K562 (cell line): ENCODE data around the gene MGST3. TPM values are rescaled to one million over a fixed set of nuclear protein-coding genes. Genes with fewer than 3 reads are reported as not detected.

Source experiments
- ATAC-seq: fragments of 200-7000 bp; cut with Tn5 transposase; 3 replicates; pipeline ENCODE4 v1.9.1; 2020; ENCODE audit warnings: moderate library complexity
- BruUV-seq: library from RNA; stranded (reverse); fragments of 400-500 nt; replicated peaks from 2 replicates; lab custom pipeline; 2021; lab: Mats Ljungman, UMichigan
- CTCF ChIA-PET: fragments of 300-600 bp; formaldehyde crosslinking; extraction: SDS; loops from one replicate; lab custom pipeline; 2021; ENCODE audit warnings: low intra/inter-chr PET ratio; lab: Yijun Ruan, JAX
- POLR2A ChIA-PET: fragments of 300-600, 350-650 bp; sonication (Branson Sonifier 250); formaldehyde crosslinking; extraction: SDS; loops from one replicate; lab custom pipeline; 2021; ENCODE audit warnings: antibody characterized with exemption, inconsistent platforms; lab: Yijun Ruan, JAX
- DNase-seq, 4 experiments: peaks; one replicate each; pipeline versions ENCODE4 v3.0.0 to v3.0.0-alpha.2; 2011 to 2018; ENCODE audit warnings: low spot score in 3 of 4, mixed read lengths in 3 of 4; ENCODE audit errors: extremely low read depth in 1 of 4
- FAIRE-seq: peaks from 2 replicates; lab custom pipeline; 2011; peaks lifted over from hg19 to GRCh38; lab: Jason Lieb, UNC
- H2AFZ ChIP-seq: 2 replicates; pipeline ENCODE4 v1.6.0; 2011; ENCODE audit warnings: low read depth, low read length, control low read depth, inconsistent platforms
- H3K27ac ChIP-seq: fragments of 200-600 bp; 3 replicates; pipeline ENCODE4 v1.8.0; 2011; ENCODE audit warnings: low read depth, mild to moderate bottlenecking, control low read depth, inconsistent platforms, low read length, moderate library complexity, mixed read lengths; ENCODE audit errors: extremely low read depth
- H3K27me3 ChIP-seq, 2 experiments: fragments of 300-600 bp in 1 of 2; 2 replicates in 1 of 2; 3 replicates in 1 of 2; pipeline versions ENCODE4 v1.6.0 to v1.8.0; 2011; ENCODE audit warnings: inconsistent platforms in 2 of 2, low read length in 2 of 2, mild to moderate bottlenecking in 1 of 2, mixed read lengths in 1 of 2, moderate library complexity in 1 of 2; ENCODE audit not compliant: control insufficient read depth in 2 of 2, insufficient read depth in 2 of 2
- H3K36me3 ChIP-seq: fragments of 300-600 bp; 3 replicates; pipeline ENCODE4 v1.8.0; 2011; ENCODE audit warnings: mild to moderate bottlenecking, low read length, inconsistent platforms; ENCODE audit not compliant: control insufficient read depth, insufficient read depth
- H3K4me1 ChIP-seq, 2 experiments: fragments of 200-600 bp in 1 of 2; replicated peaks in 1 of 2; 2 replicates in 1 of 2; 3 replicates in 1 of 2; pipeline versions ENCODE4 v1.5.1 to v1.8.0; 2011; ENCODE audit warnings: inconsistent platforms in 2 of 2, low read length in 2 of 2, mild to moderate bottlenecking in 1 of 2, mixed read lengths in 1 of 2, moderate library complexity in 1 of 2; ENCODE audit not compliant: control insufficient read depth in 2 of 2, insufficient read depth in 2 of 2
- H3K4me2 ChIP-seq: 2 replicates; pipeline ENCODE4 v1.6.1; 2011; ENCODE audit warnings: low read length, control low read depth, inconsistent platforms, mixed read lengths; ENCODE audit not compliant: insufficient read depth
- H3K4me3 ChIP-seq: fragments of 200-600 bp; sonication (generic), shearing (Covaris generic); 2 replicates; pipeline ENCODE4 v1.5.1; 2016; ENCODE audit warnings: control low read depth, inconsistent platforms
- H3K79me2 ChIP-seq: fragments of 200-600 bp; 3 replicates; pipeline ENCODE4 v1.8.0; 2011; ENCODE audit warnings: low read length, inconsistent platforms; ENCODE audit not compliant: control insufficient read depth, insufficient read depth
- H3K9ac ChIP-seq, 2 experiments: 2 replicates each; pipeline versions ENCODE4 v1.6.0 to v1.6.1; 2011; ENCODE audit warnings: low read depth in 2 of 2, low read length in 2 of 2, control low read depth in 1 of 2, inconsistent platforms in 1 of 2, mild to moderate bottlenecking in 1 of 2, mixed read lengths in 1 of 2; ENCODE audit not compliant: insufficient read depth in 1 of 2
- H3K9me1 ChIP-seq: one replicate; pipeline ENCODE4 v1.6.0; 2011; ENCODE audit warnings: inconsistent platforms, mild to moderate bottlenecking, low read length, moderate library complexity; ENCODE audit not compliant: control insufficient read depth, insufficient read depth
- H3K9me3 ChIP-seq: replicated peaks from 2 replicates; pipeline ENCODE4 v1.5.1; 2011; ENCODE audit warnings: low read depth, low read length, inconsistent platforms; ENCODE audit not compliant: control insufficient read depth, insufficient read depth
- H4K20me1 ChIP-seq: replicated peaks from 2 replicates; pipeline ENCODE4 v1.6.1; 2011; ENCODE audit warnings: low read length, inconsistent platforms, mixed read lengths; ENCODE audit not compliant: control insufficient read depth, insufficient read depth
- BDP1 ChIP-seq: IDR thresholded peaks from 3 replicates; pipeline ENCODE4 v1.6.1; 2011; ENCODE audit not compliant: insufficient read length, insufficient read depth
- CBX3 ChIP-seq, 2 experiments: IDR thresholded peaks; 1 replicate in 1 of 2; 2 replicates in 1 of 2; pipeline ENCODE4 v1.6.1; 2012; ENCODE audit warnings: inconsistent platforms in 2 of 2, low read length in 2 of 2, borderline replicate concordance in 1 of 2, control low read depth in 1 of 2
- CHD2 ChIP-seq: IDR thresholded peaks from 2 replicates; pipeline ENCODE4 v1.6.1; 2011; ENCODE audit warnings: low read depth, low read length
- CTBP1 ChIP-seq: fragments of 450-650 bp; IDR thresholded peaks from 2 replicates; pipeline ENCODE4 v1.6.1; 2016; ENCODE audit warnings: borderline replicate concordance
- DNMT1 ChIP-seq: fragments of 450-650 bp; IDR thresholded peaks from 2 replicates; pipeline ENCODE4 v1.6.1; 2016; ENCODE audit warnings: antibody characterized with exemption, mild to moderate bottlenecking
- JUN ChIP-seq, 2 experiments: sonication (generic) in 1 of 2; formaldehyde crosslinking in 1 of 2; IDR thresholded peaks; 2 replicates each; pipeline versions ENCODE4 v1.6.1 to v1.8.0; 2012 to 2022; ENCODE audit warnings: borderline replicate concordance in 2 of 2, mild to moderate bottlenecking in 2 of 2, improper control_type of control experiment in 1 of 2, low read depth in 1 of 2, low read length in 1 of 2, missing genetic modification reagents in 1 of 2
- KAT2B ChIP-seq: IDR thresholded peaks from one replicate; pipeline ENCODE4 v1.6.1; 2012; ENCODE audit warnings: low read depth, mild to moderate bottlenecking, control low read depth, inconsistent platforms, low read length, moderate library complexity
- KDM1A ChIP-seq, 2 experiments: fragments of 450-650 bp; IDR thresholded peaks; 2 replicates each; pipeline ENCODE4 v1.6.1; 2016; ENCODE audit warnings: mild to moderate bottlenecking in 2 of 2
- LEF1 ChIP-seq: fragments of 450-650 bp; IDR thresholded peaks from 2 replicates; pipeline ENCODE4 v1.6.1; 2016; ENCODE audit warnings: mild to moderate bottlenecking
- MTA1 ChIP-seq: fragments of 450-650 bp; IDR thresholded peaks from 2 replicates; pipeline ENCODE4 v1.6.1; 2017; ENCODE audit warnings: borderline replicate concordance
- RB1 ChIP-seq: fragments of 450-650 bp; IDR thresholded peaks from 2 replicates; pipeline ENCODE4 v1.6.1; 2017; ENCODE audit warnings: low read depth, mild to moderate bottlenecking
- ZBTB17 ChIP-seq: fragments of 450-650 bp; formaldehyde crosslinking; IDR thresholded peaks from 2 replicates; pipeline ENCODE4 v1.4.0; 2020; ENCODE audit warnings: mild to moderate bottlenecking
- ZFP36 ChIP-seq: fragments of 150-350 bp; IDR thresholded peaks from 2 replicates; pipeline ENCODE4 v1.6.1; 2018; ENCODE audit warnings: low read length, low read depth; ENCODE audit not compliant: partially characterized antibody
- ZNF134 ChIP-seq: fragments of 250-450 bp; sonication (Bioruptor Pico); conservative IDR thresholded peaks from 2 replicates; pipeline ENCODE4 v1.4.0; 2020
- ZNF592 ChIP-seq: fragments of 450-650 bp; IDR thresholded peaks from 2 replicates; pipeline ENCODE4 v1.6.1; 2017; ENCODE audit warnings: antibody characterized with exemption, mild to moderate bottlenecking
- WGBS: fragments of 100-300 bp; shearing (Covaris generic); methylation state at CpG from one replicate; pipeline ENCODE4 v1.1.6; 2016; ENCODE audit warnings: low coverage, mixed read lengths; ENCODE audit not compliant: insufficient coverage; ENCODE audit errors: missing lambda C conversion rate; 5-methylcytosine and 5-hydroxymethylcytosine counted together
- in situ Hi-C: fragments of 300-500 bp; cut with MboI; formaldehyde crosslinking; loops from 4 replicates; pipeline ENCODE4 v1.15.0; 2018; ENCODE audit warnings: inconsistent platforms, mixed read lengths
- intact Hi-C: fragments of 100-400 bp; cut with micrococcal nuclease; formaldehyde crosslinking; loops from 2 replicates; pipeline ENCODE4 v1.14.2; 2022
- polyA plus RNA-seq, 8 experiments: library from polyadenylated mRNA; depleted of rRNA in 4 of 8; stranded (reverse) in 5 of 8; unstranded in 3 of 8; fragments of >200 nt; fragmentation: Nextera tagmentation in 2 of 8; fragmentation: Illumina TruSeq in 1 of 8; extraction: Ambion mirVana in 2 of 8; extraction: Trizol in 1 of 8; gene quantifications; 2 replicates each; pipeline versions ENCODE4 v1.2.1 to v1.2.3, GENCODE V29; 2011 to 2014; ENCODE audit warnings: inconsistent platforms in 1 of 8, missing spikeins in 1 of 8
- total RNA-seq, 7 experiments: library from RNA; depleted of rRNA in 6 of 7; stranded (reverse); fragments of >200 nt in 6 of 7; fragmentation: Illumina TruSeq in 2 of 7; extraction: Trizol in 2 of 7; gene quantifications; 2 replicates each; pipeline versions ENCODE4 v1.2.1 to v1.2.3, GENCODE V29; 2011 to 2021; ENCODE audit warnings: low replicate concordance in 1 of 7

The MGST3 gene
- total and polyA plus RNA-seq, 9 of the 15 experiments (the other 6 are each of a cell fraction or from before 2014, with no cell fraction given) = 70.7 to 287 (median 105) TPM

GRCh38 chr1:165629848-165630628 is 996 bp upstream of the MGST3 start (continued):
- 0 out of 2 replicates have a peak, but pooled peaks have one; percentile 90 for TF ChIP-seq ZNF592
- no peak for TF ChIP-seq BDP1

- H3K27ac ChIP-seq = peak overlapping the region; percentile 98
- H3K4me3 ChIP-seq = peak overlapping the region; percentile 74
- no peaks in the 10 kb centered on the region; the same call in 2 of the 3 replicates for H3K36me3 ChIP-seq
- no peaks in the 10 kb centered on the region for H3K9me3 ChIP-seq
- ChIA-PET POLR2A (interaction anchor here (0.6 to 2.3 kb wide), 10 partner anchors 9 to 137 kb away, joined by 3 to 9 read pairs (median 4); partner anchors contain the start of gene TMCO1), CTCF (no interaction called here)
- peak overlapping the region; percentile 100 for H2AFZ ChIP-seq
- no peaks in the 10 kb centered on the region for H3K9me1 ChIP-seq
- ATAC-seq (peak; percentile 65), DNase-seq (peak; percentile 23 to 86 (median 48)), FAIRE-seq (peak; percentile 69)
- intact Hi-C loops = loop anchor here (2.0 kb wide), 1 partner anchor 31 kb away; no protein-coding TSS in a partner anchor
- no TSS peak for BruUV-seq
- peak overlapping the region; percentile 92 to 95 for H3K9ac ChIP-seq
- H3K4me1 ChIP-seq = peaks cover 13 to 33% of the 10 kb centered on the region in 2 experiments; a peak in 4 of 5 replicates
- in situ Hi-C loops = no loop called here
- peaks cover 26% of the 10 kb centered on the region; the same call in 2 of the 3 replicates for H3K79me2 ChIP-seq
- H3K27me3 ChIP-seq = no peaks in the 10 kb centered on the region
- under 1% methylated on average over 31 of the region's 31 CpGs for WGBS
- H3K4me2 ChIP-seq = peak overlapping the region; percentile 97
- H4K20me1 ChIP-seq = no peaks in the 10 kb centered on the region
- TF ChIP-seq KDM1A (IDR thresholded peaks at IDR 0.05) (no peak), ZFP36 (no peak), DNMT1 (0 out of 2 replicates have a peak, but pooled peaks have one; percentile 68), CBX3 (IDR thresholded peaks at IDR 0.05; ENCODE audit: borderline replicate concordance in 1 of 2, low read length in 2 of 2) (no peak), CHD2 (no peak), CTBP1 (peak; percentile 65), ZNF134 (CRISPR knock-in tag) (no peak), LEF1 (no peak; the same call in 1 of the 2 replicates), MTA1 (peak; percentile 70), JUN (IDR thresholded peaks at IDR 0.05; ENCODE audit: borderline replicate concordance, low read depth, low read length) (peak; percentile 86), JUN (CRISPR knock-in tag; IDR thresholded peaks at IDR 0.05; ENCODE audit: borderline replicate concordance) (no peak), ZBTB17 (CRISPR knock-in tag) (no peak), KAT2B (no peak), RB1 (no peak)
Observed at GRCh38 chr1:165631342-165632151, 513 bp downstream of the MGST3 start.
